HG03108 (cell line): ENCODE measurements around the gene VPS51.
A peak's percentile ranks its signal among the peaks of the same experiment; 100 is the strongest.
"Not testable (repeated sequence)": the region's sequence is repeated elsewhere in the genome, so short reads cannot be mapped to it uniquely, and the experiment has no call there.

ENCODE experiments used
- ATAC-seq: cut with Tn5 transposase; IDR thresholded peaks from one replicate; pipeline ENCODE4 v1.9.1; 2021; ENCODE audit warnings: moderate library complexity; ENCODE audit not compliant: unreplicated experiment

Gene VPS51

DNA sequence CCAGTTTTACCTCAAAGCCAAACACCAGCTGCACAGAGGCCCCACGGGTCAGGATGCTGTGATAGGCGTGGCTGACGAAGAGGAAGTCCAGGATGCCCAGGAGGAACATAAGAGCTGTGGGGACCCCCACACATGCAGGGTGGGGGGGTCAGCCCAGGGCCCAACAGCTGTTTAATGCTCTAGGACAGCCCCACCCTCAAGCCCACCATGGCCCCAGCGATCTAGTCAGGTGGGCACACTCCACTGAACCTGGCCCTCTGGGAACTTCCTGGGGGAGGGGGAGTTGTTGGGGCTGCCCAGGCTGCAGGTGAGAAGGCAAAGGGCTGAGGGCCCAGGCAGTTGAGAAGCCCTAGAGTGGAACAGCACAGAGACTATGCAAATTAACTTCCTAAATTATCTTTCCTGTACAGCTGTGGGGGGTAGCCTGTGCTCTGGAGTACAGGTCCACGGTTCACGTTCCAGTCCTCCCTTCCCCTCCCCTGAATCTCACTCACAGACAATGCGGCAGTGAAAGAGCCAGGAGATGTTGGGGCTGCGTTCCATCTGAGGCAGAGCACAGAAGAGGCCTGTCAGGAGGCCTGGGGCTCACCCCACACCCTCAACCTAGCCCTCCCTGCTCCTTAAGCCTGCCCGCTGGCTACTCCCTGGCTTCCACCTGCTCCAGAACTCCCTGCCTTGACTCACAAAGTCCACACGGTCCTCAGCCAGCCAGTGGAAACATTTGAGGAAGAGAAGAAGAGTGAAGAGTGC, 36.4 kb downstream of the VPS51 start:
- ATAC-seq = no peak

DNA sequence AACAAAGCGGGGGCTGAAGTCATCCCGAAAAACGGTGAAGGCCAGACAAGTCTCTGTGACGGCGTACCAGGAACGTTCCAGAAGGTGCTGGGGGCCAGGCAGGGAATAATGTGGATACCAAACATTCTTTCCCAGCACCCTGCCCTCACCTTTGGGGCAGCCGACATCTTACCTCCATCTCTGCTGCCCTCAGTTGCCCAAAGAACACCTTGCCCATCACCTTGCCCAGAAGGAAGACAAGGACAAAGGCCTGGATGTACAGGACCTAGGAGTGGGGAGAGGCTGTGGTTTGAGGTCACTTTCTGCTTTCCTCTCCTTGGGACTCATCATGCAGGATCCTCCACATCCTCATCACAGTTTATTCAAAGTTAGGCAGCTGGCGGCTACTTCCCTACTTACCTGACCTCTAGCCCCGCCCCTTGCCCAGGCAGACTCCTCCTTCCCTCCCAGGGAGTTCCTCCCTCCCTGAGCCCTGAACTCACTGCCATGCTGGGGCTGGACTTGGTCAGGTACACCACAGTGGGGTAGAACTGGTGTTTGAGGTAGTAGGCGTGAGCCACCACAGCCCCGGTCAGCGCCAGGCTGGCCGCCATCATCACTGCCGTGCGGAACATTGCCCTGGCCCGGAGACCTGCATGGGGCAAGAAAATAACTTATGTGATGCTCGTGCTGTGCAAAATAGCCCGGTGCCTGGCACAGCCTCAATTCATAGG, 37.1 kb downstream of the VPS51 start:
- no peak for ATAC-seq

DNA sequence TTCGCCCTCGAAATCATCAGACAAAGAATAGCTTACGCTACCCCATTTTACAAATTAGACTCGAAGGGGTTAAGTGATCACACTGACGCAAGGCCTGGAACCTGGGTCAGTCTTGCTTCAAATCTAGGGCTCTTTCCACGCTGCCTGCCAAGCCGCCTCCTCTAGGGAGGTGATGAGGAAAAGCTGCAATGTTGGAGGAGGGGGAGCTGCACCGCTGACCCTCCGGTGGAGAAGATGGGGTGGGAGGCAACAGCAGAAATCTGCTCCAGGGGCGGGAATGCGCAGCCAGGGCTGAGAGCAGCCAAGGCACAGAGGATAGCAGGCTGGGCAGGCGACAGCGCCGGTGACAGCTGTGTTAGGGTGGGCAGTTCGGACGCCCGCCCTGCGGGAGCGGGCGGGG, 37.7 kb downstream of the VPS51 start:
- no peak for ATAC-seq

DNA sequence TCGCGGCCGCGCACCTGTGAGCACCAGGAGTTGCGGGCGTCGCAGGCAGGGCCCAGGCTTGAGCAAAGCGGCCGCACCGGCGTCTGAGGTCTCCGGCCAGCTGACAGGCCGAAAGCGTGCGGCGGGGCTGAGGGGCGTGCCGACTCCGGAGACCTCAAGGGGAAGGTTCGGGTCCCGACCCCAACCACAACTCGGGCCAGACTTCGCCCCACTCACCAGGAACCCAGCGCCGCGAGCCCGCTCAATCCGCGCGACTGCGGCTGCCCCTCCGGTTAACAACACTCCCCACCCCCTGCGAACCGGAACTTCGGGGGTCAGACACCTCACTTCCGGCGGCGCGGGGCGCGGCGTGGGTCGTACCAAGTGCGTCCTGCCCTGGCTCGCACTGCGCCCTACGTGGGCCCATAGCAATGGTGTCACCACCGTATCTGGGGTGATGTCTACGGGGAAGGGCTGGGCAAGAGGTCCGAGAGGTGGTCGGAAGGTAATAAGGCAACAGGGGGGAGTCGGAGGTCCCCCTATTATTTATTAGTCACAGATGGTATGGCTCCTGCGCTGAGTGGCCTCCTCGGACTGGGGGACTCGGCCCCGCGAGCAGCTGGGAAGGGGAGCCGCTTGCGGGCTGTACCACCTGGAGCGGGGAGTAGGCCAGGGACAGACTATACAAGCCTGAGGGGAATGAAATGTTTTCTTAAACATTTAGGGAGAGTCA, 38.4 kb downstream of the VPS51 start, which contains the start of gene SYVN1:
TSS of gene SYVN1 (minus strand) at position 280 of the 712 bp plus-strand sequence. CDS start 918 bp downstream, outside the sequence.
- ATAC-seq = peak; percentile 54

DNA sequence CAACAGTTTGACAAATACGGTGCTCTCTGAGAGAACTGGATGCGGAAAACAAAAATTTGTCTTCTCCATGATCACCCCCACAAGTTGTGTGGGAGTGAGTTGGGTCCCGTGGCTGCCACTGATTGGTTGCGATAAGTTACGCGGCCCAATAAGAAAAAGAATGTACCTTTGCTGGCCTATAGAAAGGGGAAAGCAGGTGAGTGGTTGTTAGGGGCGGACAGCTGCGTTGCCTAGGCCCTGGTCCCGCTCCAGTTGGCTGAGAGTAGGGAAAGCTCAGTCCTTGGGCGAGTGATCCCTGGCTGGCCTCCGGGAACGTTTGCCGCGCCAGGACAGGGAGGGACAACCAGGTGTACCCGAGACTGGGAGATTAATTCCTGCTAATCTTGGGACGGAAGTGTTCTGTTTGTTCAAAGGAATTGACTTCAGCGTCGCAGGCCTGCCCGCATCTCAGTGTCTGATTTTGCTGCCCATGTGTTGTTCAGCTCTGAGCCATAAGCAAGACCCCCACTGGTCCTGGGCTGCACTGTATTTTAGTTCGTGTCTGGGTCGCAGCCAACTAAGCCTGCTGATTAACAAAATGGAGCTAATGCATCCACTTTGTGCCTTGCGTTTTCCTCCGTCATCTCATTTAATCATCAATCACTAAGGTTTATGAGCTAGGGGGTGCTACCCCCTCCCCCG, 39.1 kb downstream of the VPS51 start:
- peak; percentile 62 for ATAC-seq

DNA sequence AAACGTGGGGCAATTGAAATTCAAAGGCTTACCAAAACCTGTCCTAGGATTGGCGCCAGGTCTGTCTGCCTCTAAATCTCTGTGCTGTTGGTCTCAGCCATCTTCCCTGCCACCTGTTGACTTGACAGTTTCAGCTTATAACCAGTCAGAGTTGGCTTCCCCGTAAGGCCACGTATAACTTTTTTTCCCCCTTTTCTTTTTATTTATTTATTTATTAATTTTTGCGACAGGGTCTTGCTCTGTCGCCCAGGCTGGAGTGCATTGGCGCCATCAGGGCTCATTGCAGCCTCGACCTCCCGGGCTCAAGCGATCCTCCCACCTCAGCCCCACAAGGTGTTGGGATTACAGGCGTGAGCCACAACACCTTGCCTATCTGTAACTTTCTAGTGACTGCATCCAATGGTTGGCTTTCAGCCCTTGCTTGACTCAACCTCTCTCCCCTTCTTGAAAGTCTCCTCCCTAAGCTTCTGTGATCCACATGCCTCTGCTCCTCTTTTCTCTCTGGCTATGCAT, 39.7 kb downstream of the VPS51 start:
- no peak for ATAC-seq

DNA sequence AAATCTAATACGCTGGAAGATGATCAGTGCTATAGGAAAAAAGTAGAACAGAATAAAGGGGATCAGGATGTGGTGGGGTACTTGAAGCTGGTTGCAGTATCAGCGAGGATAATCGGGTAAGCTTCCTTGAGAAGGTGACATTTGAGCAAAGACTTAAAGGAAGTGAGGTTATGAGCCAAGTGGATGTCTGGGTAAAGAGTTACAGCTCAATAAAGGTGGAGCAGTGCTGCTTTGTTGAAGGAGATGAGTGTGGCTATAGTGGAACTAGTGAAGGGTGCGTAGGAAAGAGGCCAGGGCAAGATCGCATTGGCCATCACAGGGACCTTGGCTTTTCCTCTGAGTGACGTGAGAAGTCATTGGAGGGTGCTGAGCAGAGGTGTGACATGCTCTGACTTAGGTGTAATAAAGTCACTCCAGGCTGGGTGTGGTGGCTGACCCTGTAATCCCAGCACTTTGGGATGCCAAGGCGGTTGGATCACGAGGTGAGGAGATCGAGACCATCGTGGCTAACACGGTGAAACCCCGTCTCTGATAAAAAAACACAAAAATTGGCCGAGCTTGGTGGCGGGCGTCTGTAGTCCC, 40.6 kb downstream of the VPS51 start:
- no peak for ATAC-seq

DNA sequence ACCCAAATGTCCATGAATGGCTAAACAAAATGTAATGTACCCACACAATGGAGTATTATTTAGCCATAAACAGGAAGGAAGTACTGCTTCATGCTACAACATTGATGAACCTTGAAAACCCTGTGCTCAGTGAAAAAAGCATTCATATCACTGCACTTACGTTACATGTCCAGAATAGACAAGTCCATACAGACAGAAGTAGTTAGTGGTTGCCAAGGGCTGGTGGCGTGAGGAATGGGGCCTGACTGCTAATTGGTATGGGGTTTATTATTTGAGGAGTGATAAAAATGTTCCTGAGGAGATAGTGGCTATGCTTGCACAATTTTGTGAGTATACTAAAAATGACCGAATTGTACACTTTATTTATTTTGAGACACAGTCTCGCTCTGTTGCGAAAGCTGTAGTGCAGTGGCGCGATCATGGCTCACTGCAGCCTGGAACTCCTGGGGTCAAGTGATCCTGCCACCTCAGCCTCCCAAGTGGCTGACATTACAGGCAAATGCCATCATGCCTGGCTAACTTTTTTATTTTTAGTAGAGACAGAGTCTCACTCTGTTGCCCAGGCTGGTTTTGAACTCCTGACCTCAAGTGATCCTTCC, 46.0 kb downstream of the VPS51 start:
- no peak for ATAC-seq

DNA sequence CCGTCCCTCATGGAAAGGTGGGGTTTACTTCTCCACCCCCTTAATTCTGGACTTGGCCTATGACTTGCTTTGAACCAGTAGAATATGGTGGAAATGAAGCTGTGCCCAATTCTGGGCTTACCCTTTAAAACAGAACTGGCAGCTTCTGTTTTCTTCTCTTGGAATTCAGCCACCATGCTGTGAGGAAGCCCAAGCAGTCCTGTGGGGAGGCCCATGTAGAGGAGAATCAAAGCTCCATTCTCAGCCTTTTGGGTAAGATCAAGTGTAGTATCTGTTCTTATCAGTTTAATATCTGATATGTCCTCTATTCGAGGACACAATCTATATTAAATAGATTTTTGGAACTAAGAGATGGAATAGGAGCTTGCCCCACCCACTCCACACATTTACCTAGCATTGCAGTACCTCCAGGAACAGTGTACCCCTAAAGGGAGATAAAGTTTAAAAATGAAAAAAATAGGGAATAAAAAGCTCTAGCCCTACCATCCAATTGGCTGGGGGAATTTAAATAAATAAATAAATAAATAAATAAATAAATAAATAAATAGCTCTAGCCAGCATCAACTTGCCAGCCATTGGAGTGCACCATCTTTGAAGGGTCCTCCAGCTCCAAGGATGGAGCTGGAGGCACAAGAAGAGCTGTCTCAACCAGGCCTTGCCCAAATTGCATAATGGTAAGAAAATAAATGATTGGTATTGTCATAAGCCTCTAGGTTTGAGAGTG, 51.5 kb downstream of the VPS51 start:
- no peak for ATAC-seq

DNA sequence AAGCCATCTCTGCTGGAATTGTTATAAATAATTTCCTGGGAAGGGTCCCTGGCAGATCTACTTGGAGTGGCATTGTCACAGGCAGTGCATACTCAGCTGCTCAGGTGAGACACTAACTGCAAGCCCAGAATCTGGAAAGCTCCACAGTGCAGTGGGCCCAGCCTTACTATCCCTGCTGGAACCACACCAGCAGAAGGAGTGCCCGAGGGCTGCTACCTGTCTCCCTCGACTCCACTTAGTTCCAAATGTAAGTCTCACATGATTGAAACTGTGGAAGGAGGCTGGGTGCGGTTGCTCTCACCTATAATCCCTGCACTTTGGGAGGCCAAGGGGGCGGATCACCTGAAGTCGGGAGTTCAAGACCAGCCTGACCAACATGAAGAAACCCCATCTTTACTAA, 52.6 kb downstream of the VPS51 start:
- ATAC-seq = no peak

DNA sequence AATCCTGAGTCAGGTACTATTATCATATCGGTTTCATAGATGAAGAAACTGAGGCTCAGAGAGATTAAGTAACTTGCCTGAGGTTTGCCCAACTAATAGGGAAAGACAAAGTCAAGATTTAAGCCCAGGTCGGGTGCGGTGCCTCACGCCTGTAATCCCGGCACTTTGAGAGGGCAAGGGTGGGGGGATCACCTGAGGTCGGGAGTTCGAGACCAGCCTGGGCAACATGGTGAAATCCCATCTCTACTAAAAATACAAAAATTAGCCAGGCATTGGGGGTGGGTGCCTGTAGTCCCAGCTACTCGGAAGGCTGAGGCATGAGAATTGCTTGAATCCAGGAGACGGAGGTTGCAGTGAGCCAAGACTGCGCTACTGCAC, 54.1 kb downstream of the VPS51 start:
- ATAC-seq = not testable (repeated sequence)

DNA sequence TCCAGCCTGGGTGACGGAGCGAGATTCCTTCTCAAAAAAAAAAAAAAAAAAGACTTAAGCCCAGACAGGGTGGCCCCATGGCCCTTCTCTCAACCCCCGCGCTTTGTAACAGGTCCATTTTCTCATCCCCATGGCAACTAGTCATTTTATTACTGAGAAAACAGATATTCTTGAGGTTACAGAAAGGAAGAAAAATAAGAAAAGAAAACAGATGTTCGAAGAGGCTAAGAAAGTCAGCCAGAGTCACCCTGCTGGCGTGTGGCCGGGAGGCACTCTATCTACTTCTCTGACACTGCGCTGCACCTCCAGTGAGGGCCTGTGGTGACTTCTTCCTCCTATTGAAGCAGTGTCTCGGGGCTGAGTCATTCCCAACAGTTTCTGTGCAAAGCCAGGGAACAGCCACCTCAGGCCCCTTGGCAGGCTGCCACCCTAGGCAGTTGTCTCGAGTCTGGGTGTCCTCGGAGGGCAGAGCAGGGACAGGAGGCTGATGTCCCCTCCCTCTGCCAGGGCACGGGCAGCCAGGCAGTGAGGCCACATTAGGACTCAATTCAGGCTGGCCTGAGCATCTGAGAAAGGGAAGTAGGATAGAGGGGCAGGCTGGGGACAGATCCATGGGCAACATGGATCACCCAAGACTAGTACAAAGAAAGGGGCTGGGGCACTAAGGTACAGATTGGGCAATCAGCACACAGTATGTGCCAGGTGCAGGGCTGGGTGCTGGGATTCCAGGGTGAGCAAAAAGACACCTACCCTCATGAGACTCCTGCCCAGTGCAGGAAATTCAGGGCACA, 54.7 kb downstream of the VPS51 start:
- ATAC-seq = peak; percentile 53

DNA sequence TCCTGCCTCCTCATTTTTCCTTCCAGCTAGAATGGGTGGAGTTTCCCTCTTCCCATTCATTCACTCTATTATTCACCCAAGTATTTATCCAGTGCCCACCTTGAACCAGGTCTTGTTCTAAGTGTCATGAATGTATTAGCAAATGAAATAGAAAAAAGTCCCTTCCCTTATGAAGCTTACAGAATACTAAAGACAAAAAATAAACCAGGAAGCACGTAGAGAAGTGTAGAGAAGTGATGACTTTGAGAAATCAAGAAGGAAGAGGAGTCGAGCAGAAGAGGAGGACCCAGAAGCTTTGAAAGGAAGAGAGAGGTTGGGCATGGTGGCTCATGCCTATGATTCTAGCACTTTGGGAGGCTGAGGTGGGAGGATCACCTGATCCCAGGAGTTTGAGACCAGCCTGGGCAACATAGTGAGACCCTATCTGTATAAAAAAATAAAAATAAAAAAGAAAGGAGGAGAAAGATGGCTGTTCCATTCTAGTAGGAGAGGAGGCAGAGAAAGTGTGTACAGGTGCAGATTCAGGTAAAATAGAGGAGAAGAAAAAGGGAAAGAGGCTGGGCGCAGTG, 55.4 kb downstream of the VPS51 start:
- ATAC-seq = no peak

DNA sequence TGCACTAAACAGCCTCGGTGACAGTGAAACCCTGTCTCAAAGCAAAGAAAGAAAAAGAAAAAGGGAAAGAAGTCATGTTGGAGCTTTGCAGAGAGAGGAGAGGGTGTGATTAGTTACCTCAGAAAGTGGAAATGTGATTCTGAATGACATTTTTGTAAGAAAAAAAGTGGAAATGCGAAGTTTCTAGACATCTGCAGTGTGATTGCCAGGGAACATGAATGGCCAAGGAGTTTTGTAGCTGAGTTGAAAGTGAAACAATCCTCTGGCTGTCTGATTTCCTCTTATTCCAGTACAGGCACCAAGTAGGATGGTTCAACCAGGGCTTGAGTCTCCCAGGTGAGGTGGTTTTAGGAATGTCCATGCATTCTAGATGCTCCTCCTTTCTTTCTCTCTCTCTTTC, 56.1 kb downstream of the VPS51 start:
- ATAC-seq = no peak

DNA sequence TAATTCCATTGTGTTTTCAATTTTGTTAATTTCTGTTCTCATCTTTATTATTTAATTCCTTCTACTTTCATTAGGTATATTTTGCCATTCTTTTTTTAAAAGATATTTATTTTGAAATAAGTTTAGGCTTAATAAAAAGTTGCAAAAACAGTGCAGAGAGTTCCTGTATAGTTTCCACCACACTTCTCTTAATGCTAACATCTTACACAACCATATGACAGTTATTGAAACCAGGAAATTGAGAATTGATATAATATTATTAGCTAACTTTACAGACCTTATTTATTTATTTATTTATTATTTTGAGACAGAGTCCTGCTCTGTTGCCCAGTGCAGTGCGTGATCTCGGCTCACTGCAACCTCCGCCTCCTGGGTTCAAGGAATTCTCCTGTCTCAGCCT, 60.2 kb downstream of the VPS51 start:
- no peak for ATAC-seq

DNA sequence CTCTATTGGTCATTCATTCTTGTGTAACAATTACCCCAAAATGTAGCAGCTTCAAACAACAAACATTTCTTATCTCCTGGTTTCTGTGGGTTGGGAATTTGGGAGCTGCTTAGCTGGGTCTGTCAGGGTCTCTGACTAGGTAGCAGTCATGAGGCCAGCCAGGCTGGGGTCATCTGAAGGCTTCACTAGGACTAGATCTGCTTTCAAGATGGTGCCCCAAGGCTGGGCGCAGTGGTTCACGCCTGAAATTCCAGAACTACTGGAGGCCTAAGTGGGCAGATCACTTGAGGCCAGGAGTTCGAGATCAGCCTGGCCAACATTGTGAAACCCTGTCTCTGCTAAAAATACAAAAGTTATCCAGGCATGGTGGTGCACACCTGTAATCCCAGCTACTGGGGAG, 60.9 kb downstream of the VPS51 start:
- no peak for ATAC-seq

DNA sequence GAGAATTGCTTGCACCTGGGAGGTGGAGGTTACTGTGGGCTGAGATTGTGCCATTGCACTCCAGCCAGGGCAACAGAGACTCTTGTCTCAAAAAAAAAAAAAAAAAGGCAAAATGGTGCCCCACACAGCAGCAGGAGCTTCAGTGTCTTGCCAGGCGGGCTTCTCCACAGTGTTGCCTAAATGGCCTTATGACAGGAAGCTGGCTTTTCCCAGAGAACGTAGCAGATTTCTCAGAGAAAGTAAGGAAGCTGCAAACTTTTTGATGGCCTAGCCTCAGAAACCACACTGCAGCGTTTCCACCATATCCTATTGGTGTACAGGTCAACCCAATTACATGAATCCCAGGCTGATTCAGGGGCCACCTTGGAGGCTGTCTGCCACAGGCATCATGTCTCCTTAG, 61.3 kb downstream of the VPS51 start:
- ATAC-seq = no peak

DNA sequence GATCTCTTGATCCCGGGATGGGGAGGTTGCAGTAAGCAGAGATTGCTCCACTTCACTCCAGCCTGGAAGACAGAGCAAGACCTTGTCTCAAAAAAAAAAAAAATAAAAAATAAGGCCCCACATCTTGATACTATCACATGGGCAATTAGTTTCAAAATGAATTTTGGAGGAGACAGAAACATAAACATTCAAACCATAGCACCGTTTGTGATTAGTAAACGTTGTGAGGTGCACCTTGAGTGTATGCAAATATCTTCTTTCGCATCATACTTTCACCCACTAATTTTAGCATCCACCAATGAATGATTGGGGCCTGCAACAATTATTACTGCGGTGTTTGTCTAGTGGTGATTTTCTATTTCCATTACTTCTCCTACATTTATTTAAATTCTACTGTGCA, 63.0 kb downstream of the VPS51 start:
- ATAC-seq = no peak

DNA sequence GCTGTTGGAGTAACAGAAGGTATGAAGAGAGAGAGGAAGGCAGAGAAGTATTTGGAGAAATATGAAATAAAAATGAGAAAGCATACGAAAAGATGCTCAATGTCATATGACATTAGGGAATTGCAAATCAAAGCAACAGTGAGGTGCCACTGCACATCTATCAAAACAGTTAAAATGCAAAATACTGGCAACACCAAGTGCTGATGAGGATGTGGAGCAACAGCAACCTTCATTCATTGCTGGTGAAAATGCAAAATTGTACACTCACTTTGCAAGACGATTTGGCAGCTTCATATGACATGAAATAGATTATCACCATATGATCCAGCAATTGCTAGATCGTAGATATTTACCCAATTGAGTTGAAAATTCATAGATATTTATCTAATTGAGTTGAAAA, 64.6 kb downstream of the VPS51 start:
- ATAC-seq = no peak
